ENCODE data around the gene PRKCI.
"Not testable (repeated sequence)": the region's sequence is repeated elsewhere in the genome, so short reads cannot be mapped to it uniquely, and the experiment has no call there.

The PRKCI gene

GRCh38 chr3:170222647-170223541 lies 670 bp downstream of the PRKCI start:
- peak; percentile 5 for DNase-seq (ENCODE audit: low read depth in 2 of 2)

DNA sequence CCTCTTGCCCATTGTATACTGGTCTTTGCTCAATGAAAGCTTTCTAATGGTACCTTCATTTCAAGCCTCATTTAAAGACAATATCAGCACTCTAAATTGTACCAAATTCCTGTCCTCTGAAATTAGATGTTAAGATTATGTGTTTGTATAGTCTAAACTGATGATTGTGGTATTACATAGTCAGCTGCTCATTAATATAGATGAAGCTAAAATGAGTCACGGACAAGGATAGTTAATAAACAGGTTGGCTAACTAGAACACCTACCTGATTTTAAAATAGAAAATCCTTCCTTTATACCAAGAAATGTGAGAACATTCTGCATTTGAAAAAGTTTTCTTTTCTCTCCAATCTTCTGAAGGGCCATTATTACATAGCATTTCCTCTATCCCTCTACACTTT lies 2.9 kb downstream of the PRKCI start:
- DNase-seq (ENCODE audit: low read depth in 2 of 2) = no peak

DNA sequence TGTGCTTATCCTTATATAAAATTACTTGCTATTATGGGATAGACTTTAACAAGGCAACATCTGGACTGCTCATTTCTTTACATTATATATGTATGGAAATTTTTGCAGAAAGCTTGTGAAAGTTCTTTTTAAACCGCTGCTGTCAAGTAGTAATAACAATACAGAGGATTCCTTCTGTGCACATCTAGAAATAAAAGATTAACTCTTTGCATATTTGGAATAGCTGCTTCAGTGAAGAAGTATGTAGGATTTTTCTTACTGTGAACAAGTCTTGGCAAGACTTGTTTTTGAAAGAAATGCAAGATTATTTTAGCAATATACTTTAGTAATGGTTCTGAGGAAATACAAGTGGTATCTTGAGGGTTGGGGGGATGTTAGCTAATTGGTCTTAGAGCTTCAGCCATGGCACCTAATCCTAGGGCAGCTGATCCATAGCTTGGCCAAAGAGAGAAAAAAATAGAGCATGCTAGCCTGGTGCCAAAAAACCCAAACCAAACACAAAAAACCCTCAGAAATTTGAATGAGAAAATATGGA lies 4.3 kb downstream of the PRKCI start:
- no peak for DNase-seq (ENCODE audit: low read depth in 2 of 2)

DNA sequence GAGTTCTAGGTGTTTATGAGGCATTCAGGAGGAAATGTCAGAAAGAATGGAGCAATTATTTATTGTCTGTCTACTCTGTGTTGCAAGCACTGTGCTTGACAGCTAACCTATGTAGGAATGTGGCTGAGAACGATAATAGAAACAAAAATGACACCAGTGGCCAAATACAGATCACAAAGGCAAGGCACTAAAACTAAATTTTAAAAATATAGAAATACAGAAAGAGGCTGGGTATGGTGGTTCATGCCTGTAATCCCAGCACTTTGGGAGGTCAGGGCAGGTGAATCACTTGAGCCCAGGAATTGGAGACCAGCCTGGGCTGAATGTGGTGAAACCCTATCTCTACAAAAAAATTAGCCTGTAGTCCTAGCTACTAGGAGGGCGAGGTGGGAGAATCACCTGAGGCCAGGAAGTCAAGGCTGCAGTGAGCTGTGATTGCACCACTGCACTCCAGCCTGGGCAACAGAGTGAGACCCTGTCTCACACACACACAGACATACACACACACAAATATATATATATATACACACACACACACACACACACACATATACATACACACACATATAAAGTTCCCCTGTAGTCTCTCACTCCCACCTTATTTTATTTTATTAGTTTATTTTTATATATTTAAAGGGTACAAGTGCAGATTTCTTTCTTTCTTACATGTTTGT lies 6.0 kb downstream of the PRKCI start:
- no peak for DNase-seq (ENCODE audit: low read depth in 2 of 2)

- DNase-seq (ENCODE audit: low read depth in 2 of 2) = no peak
Measured at GRCh38 chr3:170232266-170232665, 10.0 kb downstream of the PRKCI start.

DNA sequence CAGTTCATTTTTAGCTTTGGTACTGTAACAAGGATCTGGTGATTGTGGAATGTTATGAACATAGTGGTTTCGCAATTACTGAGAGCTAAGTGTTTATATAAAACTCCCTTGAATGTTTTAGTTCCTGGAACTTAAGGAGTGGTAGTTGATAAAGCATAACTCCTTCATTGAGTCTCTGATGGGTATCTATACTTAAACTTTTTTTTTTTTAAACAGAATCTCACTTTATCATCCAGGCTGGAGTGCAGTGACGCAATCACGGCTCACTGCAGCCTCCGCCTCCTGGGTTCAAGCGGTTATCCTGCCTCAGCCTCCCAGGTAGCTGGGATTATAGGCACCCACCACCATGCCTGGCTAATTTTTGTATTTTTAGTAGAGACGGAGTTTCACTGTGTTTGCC lies 11.3 kb downstream of the PRKCI start:
- DNase-seq (ENCODE audit: low read depth in 2 of 2) = no peak

DNA sequence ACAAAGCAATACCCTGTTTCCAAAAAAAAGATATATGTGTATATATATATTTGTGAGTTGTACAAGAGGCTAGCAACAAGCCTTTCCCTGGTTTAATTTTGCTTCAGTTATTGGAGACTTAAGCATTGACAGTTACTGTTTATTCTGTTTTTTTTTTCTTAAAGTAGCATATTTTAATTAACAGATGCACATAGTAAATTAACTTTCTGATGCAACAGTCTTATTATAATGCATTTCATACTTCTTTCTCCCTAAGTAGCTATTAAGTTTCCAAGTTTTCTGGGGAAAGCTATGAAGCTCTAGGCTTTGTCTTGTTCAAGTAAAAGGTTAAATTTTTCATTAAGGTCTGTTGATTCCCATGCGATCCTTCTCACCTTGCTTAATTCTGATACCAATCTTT lies 17.9 kb downstream of the PRKCI start:
- DNase-seq (ENCODE audit: low read depth in 2 of 2) = no peak

DNA sequence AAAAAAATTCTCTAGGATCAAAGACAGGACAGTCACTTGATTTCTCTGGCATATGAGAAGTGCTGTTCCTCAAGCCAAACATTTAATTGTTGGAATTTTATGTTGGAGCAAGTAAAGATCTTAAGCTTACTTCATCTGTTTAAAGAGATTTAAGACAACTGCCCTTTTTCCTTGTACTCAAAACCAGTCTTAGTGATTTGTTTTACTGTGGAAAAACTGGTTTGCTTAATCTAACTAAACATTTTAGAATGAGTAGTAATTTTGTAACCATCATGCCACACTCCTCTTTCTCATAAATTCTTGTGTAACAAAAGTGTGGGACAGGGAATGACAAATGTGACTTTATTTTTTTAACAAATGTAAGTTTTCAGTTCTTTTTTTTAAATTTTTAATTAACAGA lies 18.4 kb downstream of the PRKCI start:
- no peak for DNase-seq (ENCODE audit: low read depth in 2 of 2)

GRCh38 chr3:170244576-170244975 lies 22.4 kb downstream of the PRKCI start:
- DNase-seq (ENCODE audit: low read depth in 2 of 2) = no peak

DNA sequence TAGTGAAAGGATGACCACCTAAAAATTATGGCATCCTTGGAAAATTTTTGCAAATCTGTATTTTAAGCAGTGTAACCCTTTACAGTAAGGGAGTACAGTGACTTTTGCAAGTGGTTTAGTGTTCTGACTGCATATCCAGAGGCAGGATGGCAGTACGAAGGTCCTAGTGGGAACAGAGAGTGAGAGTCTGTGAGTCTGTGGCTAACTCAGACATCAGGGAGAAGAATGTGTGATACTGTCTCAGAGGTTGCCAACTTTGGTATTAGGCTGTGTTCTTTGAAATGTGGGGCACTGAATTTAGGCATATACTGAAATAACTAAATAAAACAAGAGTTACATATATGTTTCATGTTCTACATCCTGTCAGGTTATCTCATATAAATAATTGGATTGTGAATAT lies 25.7 kb downstream of the PRKCI start:
- DNase-seq (ENCODE audit: low read depth in 2 of 2) = no peak

DNA sequence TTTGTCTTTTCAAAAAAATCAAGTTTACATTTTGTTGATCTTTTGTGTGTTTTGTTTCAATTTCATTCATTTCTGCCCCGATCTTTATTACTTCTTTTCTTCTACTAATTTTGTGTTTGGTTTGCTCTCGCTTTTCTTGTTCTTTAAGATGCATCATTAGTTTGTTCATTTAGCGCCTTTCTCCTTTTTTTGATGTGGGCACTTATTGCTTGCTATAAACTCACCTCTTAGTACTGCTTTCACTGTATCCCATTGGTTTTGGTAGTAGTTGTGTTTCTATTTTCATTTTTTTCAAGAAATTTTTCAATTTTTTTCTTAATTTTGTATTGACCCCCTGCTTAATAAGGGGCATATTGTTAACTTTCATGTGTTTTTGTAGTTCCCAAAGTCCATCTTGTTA lies 34.4 kb downstream of the PRKCI start:
- DNase-seq (ENCODE audit: low read depth in 2 of 2) = no peak

GRCh38 chr3:170257145-170257544 lies 34.9 kb downstream of the PRKCI start:
- no peak for DNase-seq (ENCODE audit: low read depth in 2 of 2)

GRCh38 chr3:170258105-170258487 lies 35.9 kb downstream of the PRKCI start:
- DNase-seq (ENCODE audit: low read depth in 2 of 2) = no peak

DNA sequence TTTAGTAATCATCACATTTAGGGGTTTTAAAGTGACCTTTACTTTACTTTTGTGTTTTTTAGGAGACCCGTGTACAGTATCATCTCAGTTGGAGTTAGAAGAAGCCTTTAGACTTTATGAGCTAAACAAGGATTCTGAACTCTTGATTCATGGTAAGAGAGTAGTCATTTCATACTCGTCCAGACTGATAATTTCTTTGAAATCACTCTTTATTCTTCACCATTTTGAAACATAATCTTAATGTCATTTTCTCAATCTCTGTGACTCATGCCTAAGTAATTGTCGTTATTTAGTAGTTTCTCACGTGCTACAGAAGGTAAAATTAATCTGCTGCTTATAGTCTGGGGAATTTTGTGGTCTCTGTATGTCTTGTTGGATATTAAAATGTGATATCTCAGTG lies 37.7 kb downstream of the PRKCI start:
- no peak for DNase-seq (ENCODE audit: low read depth in 2 of 2)

DNA sequence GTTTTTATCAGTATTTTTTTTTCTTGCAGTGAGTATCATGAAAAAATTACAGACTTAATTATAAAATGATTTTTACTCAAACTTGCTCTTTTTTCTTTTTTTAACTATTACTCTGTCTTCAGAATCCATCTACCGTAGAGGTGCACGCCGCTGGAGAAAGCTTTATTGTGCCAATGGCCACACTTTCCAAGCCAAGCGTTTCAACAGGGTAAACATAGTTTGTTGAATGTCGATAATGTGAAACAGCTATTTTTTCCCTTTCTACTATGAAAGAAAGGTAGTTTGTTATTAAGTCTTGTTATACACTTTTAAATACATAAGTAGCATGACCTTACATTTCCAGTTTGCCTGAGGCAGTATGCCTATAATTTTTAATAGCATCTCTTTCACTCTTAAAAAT lies 45.6 kb downstream of the PRKCI start:
- no peak for DNase-seq (ENCODE audit: low read depth in 2 of 2)

- not testable (repeated sequence) for DNase-seq (ENCODE audit: low read depth in 2 of 2)
Measured at GRCh38 chr3:170269673-170270254, 47.5 kb downstream of the PRKCI start.

GRCh38 chr3:170270282-170270881 lies 48.2 kb downstream of the PRKCI start:
- no peak for DNase-seq (ENCODE audit: low read depth in 2 of 2)

DNA sequence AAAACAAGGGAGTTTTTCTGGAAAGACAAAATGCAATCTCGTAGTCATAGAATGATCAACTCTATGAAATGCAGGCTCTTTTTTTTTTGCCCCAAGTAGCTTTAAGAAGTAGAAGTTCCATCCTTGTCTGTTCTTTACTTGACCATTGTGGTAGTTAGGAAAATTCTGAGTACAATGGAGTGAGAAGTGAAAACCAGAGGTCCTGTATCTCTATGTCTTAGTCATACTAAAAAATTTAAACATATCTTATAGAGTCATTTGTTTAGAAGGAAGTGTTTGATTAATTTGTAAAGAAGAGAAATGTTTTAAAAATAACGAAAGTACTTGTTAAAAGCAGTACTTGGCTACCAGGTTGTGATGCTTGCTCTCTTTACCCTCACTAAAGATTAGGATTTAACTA lies 52.4 kb downstream of the PRKCI start:
- DNase-seq (ENCODE audit: low read depth in 2 of 2) = no peak

- no peak for DNase-seq (ENCODE audit: low read depth in 2 of 2)
Measured at GRCh38 chr3:170275832-170276231, 53.6 kb downstream of the PRKCI start.

DNA sequence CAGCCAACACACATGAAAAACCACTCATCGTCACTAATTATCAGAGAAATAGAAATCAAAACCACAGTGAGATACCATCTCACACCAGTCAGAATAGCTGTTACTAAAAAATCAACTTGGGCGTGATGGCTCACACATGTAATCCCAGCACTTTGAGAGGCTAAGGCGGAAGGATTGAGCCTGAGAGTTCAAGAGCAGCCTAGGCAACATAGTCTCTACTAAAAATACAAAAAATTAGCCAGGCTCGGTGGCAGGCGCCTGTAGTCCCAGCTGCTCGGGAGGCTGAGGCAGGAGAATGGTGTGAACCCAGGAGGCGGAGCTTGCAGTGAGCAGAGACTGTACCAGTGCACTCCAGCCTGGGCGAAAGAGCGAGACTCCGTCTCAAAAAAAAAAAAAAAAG lies 55.1 kb downstream of the PRKCI start:
- not testable (repeated sequence) for DNase-seq (ENCODE audit: low read depth in 2 of 2)

DNA sequence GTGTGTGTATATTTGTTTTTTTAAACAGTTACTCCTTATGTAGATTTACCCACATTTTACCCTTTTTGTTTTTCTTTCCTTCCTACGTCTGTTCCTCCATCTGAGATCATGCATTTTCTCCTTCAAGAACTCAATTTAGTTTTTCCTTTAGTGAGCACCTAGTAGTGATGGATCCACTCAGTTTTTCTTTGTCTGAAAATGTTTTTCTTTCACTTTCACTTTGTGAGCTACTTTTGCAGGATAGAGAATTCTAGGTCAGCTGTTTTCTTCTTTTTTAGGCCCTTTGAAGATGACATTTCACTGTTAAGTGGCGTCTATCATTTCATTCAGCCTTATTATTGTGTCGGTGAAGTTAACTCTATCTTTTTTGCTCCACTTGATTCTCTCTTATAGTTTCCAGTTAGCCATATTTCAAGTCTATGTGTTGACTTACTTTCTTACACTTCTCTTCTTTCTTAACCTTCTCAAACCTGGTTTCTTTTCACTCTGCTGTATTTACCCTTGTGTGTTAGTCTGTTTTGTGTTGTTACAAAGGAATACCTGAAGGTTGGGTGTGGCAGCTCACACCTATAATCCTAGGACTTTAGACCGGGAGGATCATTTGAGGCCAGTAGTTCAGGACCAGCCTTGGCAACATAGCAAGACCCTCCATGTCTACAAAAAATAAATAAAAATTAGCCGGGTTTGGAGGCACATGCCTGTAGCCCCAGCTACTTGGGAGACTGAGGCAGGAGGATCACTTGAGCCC lies 55.8 kb downstream of the PRKCI start:
- no peak for DNase-seq (ENCODE audit: low read depth in 2 of 2)

DNA sequence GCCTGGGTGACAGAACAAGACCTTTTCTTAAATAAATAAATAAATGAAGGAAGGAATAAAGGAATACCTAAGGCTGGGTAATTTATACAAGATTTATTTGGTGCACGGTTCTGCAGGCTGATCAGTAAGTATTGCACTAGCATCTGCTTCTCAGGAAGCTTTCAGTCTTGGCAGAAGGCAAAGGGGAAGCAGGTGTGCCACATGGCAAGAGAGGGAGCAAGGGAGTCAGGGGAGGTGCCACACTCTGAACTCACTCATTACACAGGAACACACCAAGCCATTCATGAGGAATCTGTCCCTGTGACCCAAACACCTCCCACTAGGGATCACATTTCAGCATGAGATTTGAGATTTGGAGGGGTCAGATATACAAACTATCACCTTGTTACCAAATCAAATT lies 56.4 kb downstream of the PRKCI start:
- no peak for DNase-seq (ENCODE audit: low read depth in 2 of 2)
